CD4-positive, alpha-beta T cell treated with Interleukin-6 for 4 hours (primary cell): ENCODE results near the gene CR1.
"Not testable (repeated sequence)": the region's sequence is repeated elsewhere in the genome, so short reads cannot be mapped to it uniquely, and the experiment has no call there.

Source experiments
- DNase-seq: peaks from one replicate; pipeline ENCODE4 v3.0.0-alpha.2; 2020; ENCODE audit warnings: mixed read lengths

The CR1 gene

GRCh38 chr1:207646171-207646570 lies 150.2 kb downstream of the CR1 start:
- DNase-seq: no peak

GRCh38 chr1:207646944-207647579 lies 151.1 kb downstream of the CR1 start:
- no peak for DNase-seq

- DNase-seq: no peak
These were observed 151.8 kb downstream of the CR1 start for GRCh38 chr1:207647671-207648333.

GRCh38 chr1:207648334-207649209 lies 152.6 kb downstream of the CR1 start:
- DNase-seq: no peak

- no peak for DNase-seq
These were observed 153.3 kb downstream of the CR1 start for GRCh38 chr1:207649210-207649753.

- DNase-seq: no peak
These were observed 154.1 kb downstream of the CR1 start for GRCh38 chr1:207649865-207650580.

DNA sequence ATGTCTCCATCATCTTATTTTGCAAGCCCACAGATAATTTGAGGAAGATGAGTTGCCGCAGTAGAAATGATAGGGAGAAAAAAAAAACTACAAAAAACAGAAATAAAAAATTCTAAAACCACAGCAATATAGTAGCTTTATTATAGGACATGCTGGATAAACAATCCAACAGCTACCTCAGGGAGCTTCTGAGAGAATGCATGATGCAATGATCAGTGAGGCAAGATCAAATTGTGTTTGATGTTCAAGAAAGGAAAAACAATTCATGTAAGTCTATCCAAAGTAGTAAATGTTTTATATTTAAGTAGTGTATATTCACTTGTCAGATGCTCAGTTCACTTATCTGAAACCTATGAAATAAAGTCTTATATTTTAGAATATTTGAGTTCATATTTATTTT lies 155.6 kb downstream of the CR1 start:
- no peak for DNase-seq

DNA sequence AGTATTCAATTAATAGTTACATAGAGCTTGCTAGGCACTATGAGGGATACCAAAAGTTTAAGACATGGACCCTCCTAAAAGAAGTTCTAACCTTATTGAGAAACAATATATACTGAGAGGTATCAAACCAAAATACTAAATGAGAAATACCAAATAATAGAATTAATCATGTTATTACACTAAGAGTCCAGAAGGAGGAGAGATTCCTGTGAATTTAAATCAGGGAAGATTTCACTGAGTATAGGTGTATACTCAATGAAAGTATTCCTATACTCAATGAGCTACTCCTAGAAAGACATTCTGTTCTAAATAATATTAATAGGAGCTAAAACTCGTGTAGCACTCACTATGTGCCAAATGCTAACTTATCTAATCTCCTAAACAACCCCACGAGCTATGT lies 158.4 kb downstream of the CR1 start:
- DNase-seq: no peak

- DNase-seq: no peak
These were observed 162.5 kb downstream of the CR1 start for GRCh38 chr1:207658408-207658807.

GRCh38 chr1:207658904-207659485 lies 163.0 kb downstream of the CR1 start:
- no peak for DNase-seq

- no peak for DNase-seq
These were observed 163.7 kb downstream of the CR1 start for GRCh38 chr1:207659545-207660153.

GRCh38 chr1:207661420-207661819 lies 165.5 kb downstream of the CR1 start:
- DNase-seq: not testable (repeated sequence)

GRCh38 chr1:207666342-207666741 lies 170.4 kb downstream of the CR1 start:
- no peak for DNase-seq

DNA sequence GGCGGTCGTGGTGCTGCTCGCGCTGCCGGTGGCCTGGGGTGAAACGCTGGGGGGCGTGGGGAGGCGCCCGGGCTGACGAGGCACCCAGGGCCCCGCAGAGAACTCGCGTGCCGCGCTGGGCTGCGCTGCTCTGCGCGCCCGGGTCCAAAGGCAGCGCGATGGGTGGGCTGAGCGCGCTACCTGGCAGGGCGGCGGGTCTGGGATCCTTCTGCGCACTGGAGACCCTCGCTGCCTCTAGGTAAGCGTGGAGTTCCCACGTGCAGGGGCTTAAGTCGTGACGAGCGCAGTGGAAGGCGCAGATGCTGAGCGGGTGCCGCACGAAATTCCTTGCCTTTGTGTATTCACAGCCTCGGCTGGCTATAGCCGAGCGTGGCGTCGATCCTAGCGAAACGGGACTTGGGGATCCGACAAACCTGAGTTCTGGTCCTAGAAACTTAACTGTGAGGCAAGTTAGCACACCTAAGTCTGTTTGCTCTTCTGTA lies 173.6 kb downstream of the CR1 start:
- DNase-seq: no peak

DNA sequence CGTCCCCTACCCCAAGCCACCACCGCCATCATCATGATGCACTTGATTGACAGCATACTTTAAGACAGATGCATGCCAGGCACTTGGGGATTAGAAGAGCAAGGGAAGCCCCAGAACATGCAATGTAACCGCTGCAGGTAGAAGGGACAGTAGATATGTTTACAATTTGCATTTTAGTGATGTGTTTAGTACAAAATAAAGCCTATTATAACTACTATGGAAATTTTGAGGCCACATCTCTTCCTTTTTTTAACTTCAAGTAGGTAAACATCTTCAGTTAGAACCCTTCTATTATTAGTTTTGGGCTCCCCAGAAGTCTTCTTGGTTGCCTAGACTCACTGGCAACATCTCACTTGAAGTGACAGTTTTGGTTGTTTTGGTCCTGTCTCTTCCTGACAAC lies 174.2 kb downstream of the CR1 start:
- DNase-seq: no peak

GRCh38 chr1:207670997-207671396 lies 175.0 kb downstream of the CR1 start:
- no peak for DNase-seq

DNA sequence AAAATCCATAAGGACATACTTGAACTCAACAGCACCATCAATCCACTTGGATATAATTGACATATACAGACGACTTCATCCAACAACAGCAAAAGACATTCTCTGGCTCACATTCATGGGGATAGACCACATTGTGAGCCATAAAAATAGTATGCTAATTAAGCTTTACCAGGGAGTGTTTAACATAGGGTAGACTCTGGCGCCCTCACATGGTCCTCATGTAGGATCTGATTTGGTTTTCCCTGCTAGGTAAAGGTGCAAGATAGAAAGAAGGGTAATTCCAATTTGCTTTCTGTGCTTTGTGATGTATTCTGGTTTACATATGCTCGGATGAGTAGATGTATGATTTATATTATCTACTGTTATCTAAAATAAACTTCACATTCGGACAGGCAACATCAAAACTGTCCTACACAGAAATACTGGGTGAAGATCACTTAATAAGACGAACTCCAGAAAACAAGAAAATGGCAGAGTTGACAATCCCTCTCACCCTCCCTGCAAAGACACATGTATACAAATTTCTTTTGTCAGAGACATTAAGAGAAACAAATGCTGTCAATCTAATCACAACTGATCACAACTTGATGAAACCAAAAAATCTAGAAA lies 176.7 kb downstream of the CR1 start:
- DNase-seq: peak; percentile 3

DNA sequence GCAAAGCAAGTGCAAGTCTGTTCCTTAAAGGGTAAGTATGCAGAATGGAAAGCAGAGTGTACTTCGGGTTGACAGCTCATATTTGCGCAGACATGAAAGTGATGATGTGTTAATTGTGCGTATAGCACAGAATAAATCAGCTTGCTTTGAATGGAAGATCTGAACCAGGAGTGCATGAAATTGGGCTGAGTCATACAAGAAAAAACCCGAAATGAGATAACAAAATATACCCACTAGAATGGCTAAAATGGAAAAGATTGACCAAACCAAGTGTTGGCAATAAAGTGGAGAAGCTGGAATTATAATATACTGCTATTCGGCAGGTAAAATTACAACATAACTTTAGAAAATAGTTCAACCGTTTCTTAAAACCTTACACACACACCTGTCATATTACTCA lies 177.4 kb downstream of the CR1 start:
- no peak for DNase-seq

DNA sequence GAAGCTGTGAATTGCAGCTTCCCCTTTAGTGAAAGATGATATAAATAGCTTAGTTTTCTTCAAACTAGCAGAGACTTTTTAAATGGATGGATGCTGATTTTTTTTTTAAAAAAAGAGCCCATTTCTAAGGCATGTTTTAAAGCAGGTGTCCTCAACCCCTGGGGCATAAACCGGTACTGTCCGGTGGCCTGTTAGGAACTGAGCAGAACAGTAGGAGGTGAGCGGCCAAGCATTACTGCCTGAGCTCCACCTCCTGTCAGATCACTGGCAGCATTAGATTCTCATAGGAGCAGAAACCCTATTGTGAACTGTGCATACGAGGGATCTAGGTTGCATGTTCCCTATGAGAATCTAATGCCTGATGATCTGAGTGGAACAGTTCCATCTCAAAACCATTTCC lies 180.2 kb downstream of the CR1 start:
- no peak for DNase-seq

DNA sequence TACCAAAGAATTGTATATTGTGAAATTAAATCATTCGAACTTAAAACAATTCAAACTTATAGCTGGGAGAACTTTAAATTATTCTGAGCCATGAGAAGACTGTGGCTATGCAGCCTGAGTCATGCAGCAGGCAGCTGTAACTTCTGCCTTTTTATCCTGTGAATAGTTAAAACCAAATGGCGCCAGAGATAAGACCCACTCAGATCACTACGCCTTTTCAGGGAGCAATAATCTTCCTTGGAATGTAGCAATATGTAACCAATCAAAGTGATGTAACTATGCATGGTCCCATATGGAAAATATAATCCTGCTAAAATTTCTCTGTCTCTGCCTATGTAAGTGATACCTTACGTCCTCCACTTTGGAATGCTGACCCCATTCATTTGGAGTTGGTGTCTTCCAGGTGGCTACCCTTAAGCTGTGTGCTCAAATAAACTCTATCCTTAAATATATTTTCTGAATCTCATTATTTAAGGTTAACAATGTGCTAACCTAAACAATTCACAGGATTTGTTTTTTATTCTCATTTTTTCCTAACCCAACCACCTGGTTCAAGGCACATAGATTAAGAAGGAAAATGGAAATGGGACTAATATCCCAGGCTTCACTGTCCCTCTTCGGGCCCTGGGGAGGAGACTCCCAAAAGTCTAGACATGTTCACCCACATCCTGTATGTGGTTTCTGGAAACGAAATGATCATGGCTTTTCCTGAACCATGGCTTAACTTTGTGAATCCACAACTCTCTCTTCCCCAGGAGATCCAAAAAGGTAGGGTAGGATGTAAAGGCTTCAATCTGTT lies 184.8 kb downstream of the CR1 start:
- not testable (repeated sequence) for DNase-seq
